ENCODE data around the gene EPN1.
A peak's percentile ranks its signal among the peaks of the same experiment; 100 is the strongest.

EPN1 gene

DNA sequence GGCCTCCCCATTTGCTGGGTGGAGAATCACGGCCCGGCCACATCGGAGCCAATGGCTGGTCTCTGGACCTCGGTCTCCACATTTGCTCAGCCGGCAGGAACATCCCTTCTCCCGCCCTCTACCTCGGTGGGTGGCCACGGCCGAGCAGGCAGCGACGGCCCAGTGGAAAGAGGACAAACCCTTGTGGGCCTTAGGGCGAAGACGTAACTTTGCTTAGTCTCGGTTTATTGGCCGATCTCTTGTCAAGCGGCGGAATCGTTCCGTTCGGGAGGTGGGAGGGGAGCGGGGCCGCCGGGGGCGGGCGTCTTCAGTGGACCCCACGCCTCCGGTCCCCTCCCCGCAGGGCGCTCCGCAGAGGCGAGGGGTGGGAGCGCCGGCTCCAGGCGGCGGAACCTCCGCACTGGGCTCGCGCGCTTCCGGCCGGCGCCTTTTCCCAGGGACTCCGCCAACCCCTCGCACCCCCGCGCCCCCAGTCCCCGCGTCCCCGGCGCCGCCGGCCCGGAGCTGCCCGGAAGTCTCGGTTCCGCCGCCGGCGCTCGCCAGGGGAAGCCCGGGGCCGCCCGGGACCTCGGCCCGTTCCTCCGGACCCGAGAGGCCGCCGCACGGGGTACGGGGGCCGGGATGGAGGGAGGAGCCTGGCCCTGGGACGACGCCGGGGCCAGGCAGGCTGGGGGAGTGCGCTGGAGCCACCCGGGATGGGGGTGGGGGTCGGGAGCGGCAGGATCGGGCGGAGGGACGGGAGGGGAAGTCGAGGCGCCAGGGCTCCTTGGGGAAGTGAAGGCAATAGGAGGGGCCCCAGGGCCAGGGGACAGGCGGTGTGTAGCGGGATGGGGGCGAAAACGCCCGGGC, 34.2 kb upstream of the EPN1 start, which contains the start of gene ZNF580:
Gene ZNF580 (plus strand): TSS at position 426 of the 849 bp plus-strand sequence. CDS start 1,507 bp downstream, outside the sequence.
- Histone ChIP-seq H3K9me3 (ENCODE audit: control insufficient read depth, low read length) (no peaks in the 10 kb centered on the region), H3K36me3 (ENCODE audit: control insufficient read depth, insufficient read depth, low read length) (peaks cover 14% of the 10 kb centered on the region), H3K4me1 (ENCODE audit: control insufficient read depth, insufficient read depth, low read length) (peaks cover 26% of the 10 kb centered on the region), H3K4me3 (ENCODE audit: insufficient read depth, low read depth, low read length) (peak within 1 kb of the TSS; percentile 59), H3K27me3 (ENCODE audit: control insufficient read depth, insufficient read depth, low read length, poor library complexity, severe bottlenecking) (no peaks in the 10 kb centered on the region), H3K27ac (ENCODE audit: insufficient read depth, low read depth, low read length, poor library complexity, severe bottlenecking) (peak within 1 kb of the TSS; percentile 62)
- 1 to 2% methylated on average over 89 of the region's 89 CpGs for WGBS, 2 experiments

DNA sequence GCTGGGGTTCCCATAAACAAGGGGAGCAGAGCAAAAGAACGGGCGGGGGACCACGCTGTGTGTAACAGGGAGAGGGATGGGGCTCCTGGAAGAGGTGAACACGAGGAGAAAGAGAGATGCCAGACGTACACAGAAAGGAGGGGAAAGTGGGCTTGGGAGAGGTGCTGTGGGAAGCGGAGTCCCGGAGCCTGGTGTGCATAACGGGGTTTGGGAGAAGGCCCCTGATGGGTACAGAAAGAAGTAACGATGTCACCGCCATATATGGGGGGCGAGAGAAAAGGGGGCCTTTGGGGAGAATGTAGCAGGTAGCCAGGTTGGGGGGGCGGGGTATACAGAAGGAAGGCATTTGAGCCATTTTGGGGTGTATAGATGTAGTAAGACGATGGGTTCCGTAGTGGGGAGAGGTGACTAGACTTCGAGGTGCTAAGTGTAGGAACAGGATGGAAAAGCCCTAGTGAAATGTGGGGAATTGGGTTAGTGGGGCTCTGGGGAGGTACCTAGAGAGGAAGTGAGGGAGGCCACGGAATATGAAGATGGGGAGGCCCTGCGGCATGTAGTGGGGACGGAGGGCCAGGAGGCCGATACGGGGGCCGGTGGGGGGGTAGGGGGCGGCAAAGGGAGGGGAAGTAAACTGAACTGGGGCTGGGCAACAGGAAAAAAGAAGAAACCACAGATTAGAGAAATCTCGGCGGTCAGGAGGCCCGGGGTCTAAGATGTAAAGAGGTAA, 33.4 kb upstream of the EPN1 start:
- H3K36me3 ChIP-seq (ENCODE audit: control insufficient read depth, insufficient read depth, low read length): peaks cover 14% of the 10 kb centered on the region
- H3K9me3 ChIP-seq (ENCODE audit: control insufficient read depth, low read length): no peaks in the 10 kb centered on the region
- peak overlapping the region; percentile 33 for H3K27ac ChIP-seq (ENCODE audit: insufficient read depth, low read depth, low read length, poor library complexity, severe bottlenecking)
- H3K4me3 ChIP-seq (ENCODE audit: insufficient read depth, low read depth, low read length): peak overlapping the region; percentile 59
- H3K4me1 ChIP-seq (ENCODE audit: control insufficient read depth, insufficient read depth, low read length): peaks cover 21% of the 10 kb centered on the region
- WGBS, 2 experiments: 1% methylated on average over 25 of the region's 25 CpGs
- no peaks in the 10 kb centered on the region for H3K27me3 ChIP-seq (ENCODE audit: control insufficient read depth, insufficient read depth, low read length, poor library complexity, severe bottlenecking)

DNA sequence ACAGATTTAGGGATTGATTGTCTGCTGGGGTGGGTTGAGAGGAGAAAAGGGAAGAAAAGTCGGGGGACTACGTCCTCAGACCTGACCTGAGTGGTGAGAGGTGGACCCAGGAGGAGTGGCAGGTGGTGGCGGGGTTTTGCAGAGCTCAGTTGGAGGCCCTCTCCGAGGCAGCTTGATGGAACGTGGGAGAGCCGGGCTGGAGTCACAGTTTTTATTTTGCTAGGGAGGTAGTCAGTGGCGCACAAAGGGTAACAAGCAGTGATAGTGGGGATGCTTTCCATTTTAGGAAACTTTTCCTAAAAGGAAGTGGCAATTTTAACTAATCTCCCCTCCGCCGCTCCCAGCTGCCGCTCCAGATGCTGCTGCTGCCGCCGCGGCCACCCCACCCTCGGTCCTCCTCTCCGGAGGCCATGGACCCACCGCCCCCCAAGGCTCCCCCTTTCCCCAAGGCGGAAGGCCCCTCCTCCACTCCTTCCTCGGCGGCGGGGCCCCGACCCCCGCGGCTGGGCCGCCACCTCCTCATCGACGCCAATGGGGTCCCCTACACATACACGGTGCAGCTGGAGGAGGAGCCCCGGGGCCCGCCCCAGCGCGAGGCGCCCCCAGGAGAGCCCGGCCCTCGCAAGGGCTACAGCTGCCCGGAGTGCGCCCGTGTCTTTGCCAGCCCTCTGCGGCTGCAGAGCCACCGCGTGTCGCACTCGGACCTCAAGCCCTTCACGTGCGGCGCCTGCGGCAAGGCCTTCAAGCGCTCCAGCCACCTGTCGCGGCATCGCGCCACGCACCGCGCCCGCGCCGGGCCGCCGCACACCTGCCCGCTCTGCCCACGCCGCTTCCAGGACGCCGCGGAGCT, 32.6 kb upstream of the EPN1 start:
- 1 to 2% methylated on average over 65 of the region's 65 CpGs for WGBS, 2 experiments
- no peaks in the 10 kb centered on the region for H3K27me3 ChIP-seq (ENCODE audit: control insufficient read depth, insufficient read depth, low read length, poor library complexity, severe bottlenecking)

DNA sequence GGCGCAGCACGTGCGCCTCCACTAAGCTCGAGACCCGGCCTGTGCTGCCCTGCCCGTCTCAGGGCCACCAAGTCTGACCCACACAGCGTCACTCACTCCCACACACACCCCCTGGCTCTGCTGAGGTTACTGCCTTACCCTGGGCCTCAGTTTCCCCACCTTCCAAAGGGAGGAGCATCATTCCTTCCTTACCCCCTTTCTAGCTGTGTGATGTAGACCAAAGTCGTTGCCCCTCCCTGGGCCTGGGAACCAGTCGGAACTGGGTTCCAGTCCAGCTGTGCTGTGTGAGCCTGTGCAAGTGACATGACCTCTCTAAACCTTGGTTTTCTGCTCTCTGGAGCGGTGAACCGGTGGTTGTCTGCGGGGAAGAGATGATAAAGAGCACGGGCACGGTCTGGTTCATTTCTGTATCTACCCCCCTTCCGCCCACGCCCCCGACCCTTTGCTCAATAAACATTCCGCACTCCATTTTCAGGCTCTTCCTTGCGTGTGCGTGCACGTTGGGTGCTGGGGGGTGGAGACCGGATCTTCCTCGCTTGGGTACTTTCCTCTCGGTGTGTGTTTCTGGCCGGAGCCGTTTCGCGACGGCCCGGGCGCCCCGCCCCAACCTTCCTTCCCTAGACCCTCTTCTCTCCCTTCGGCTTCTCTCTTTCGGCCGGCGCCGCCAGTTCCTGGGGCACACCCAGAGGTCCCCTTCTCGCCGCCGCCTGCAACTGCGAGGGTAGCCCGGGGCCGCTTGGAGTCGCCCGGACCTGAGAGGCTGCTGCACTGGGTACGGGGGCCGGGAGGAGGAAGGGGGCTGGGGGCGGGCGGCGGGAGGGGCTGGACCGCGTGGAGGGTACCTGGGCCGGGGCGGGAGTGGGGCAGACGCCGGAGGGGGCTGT, 31.8 kb upstream of the EPN1 start, which contains the start of gene ZNF581:
Gene ZNF581 (plus strand): TSS at position 647 of the 884 bp plus-strand sequence. CDS start 923 bp downstream, outside the sequence.
- Histone ChIP-seq H3K9me3 (ENCODE audit: control insufficient read depth, low read length) (no peaks in the 10 kb centered on the region), H3K36me3 (ENCODE audit: control insufficient read depth, insufficient read depth, low read length) (peaks cover 14% of the 10 kb centered on the region), H3K27me3 (ENCODE audit: control insufficient read depth, insufficient read depth, low read length, poor library complexity, severe bottlenecking) (no peaks in the 10 kb centered on the region), H3K27ac (ENCODE audit: insufficient read depth, low read depth, low read length, poor library complexity, severe bottlenecking) (peak within 1 kb of the TSS; percentile 77), H3K4me3 (ENCODE audit: insufficient read depth, low read depth, low read length) (peak within 1 kb of the TSS; percentile 59), H3K4me1 (ENCODE audit: control insufficient read depth, insufficient read depth, low read length) (peaks cover 30% of the 10 kb centered on the region)
- 1% methylated on average over 56 of the region's 56 CpGs for WGBS, 2 experiments

More for the DNA sequence above, 32.6 kb upstream of the EPN1 start:
- peaks cover 29% of the 10 kb centered on the region for H3K4me1 ChIP-seq (ENCODE audit: control insufficient read depth, insufficient read depth, low read length)
- H3K4me3 ChIP-seq (ENCODE audit: insufficient read depth, low read depth, low read length): peak overlapping the region; percentile 59
- peaks cover 14% of the 10 kb centered on the region for H3K36me3 ChIP-seq (ENCODE audit: control insufficient read depth, insufficient read depth, low read length)
- no peaks in the 10 kb centered on the region for H3K9me3 ChIP-seq (ENCODE audit: control insufficient read depth, low read length)
- no peak overlapping the region for H3K27ac ChIP-seq (ENCODE audit: insufficient read depth, low read depth, low read length, poor library complexity, severe bottlenecking)

DNA sequence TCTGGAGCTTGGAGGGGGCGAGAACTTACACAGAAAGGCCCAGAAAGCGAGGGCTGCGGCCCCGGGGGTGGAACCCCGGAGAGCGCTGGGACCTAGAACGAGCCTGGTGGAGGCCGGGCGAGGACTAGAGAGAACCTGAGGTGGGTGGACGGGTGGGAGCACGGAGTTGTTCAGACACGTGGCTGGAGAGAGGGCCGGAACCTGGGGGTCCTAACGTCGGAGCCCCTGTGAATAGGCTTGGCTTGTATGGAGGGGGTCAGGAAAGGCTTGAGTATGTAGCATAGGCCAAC, 31.2 kb upstream of the EPN1 start:
- Histone ChIP-seq H3K4me3 (ENCODE audit: insufficient read depth, low read depth, low read length) (peak overlapping the region; percentile 59), H3K27me3 (ENCODE audit: control insufficient read depth, insufficient read depth, low read length, poor library complexity, severe bottlenecking) (no peaks in the 10 kb centered on the region), H3K4me1 (ENCODE audit: control insufficient read depth, insufficient read depth, low read length) (peaks cover 33% of the 10 kb centered on the region), H3K27ac (ENCODE audit: insufficient read depth, low read depth, low read length, poor library complexity, severe bottlenecking) (no peak overlapping the region), H3K9me3 (ENCODE audit: control insufficient read depth, low read length) (no peaks in the 10 kb centered on the region), H3K36me3 (ENCODE audit: control insufficient read depth, insufficient read depth, low read length) (peaks cover 14% of the 10 kb centered on the region)
- WGBS, 2 experiments: 0 to 1% methylated on average over 15 of the region's 15 CpGs

DNA sequence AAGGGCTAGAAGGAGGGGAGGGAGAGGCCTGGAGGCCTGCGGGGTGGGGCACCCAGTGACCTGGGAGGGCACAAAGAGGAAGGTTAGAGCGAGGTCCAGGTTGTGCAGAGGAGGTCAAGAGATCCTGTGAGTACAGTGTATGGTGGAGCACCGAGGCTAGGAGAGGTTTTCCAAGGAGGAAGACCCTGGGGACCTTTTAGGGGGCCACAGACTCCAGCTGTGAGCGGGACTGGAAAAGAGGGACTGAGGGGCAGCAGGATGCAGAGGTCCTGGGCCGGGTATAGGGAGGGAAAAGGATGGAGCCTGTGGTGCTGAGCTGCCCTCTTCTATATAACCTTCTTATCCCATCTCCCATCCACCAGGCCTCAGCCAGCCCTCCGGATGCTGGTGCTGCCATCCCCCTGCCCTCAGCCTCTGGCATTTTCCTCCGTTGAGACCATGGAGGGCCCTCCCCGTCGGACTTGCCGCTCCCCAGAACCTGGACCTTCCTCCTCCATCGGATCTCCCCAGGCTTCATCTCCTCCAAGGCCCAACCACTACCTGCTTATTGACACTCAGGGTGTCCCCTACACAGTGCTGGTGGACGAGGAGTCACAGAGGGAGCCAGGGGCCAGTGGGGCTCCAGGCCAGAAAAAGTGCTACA, 30.7 kb upstream of the EPN1 start:
- Histone ChIP-seq H3K27ac (ENCODE audit: insufficient read depth, low read depth, low read length, poor library complexity, severe bottlenecking) (no peak overlapping the region), H3K36me3 (ENCODE audit: control insufficient read depth, insufficient read depth, low read length) (peaks cover 14% of the 10 kb centered on the region), H3K9me3 (ENCODE audit: control insufficient read depth, low read length) (no peaks in the 10 kb centered on the region), H3K27me3 (ENCODE audit: control insufficient read depth, insufficient read depth, low read length, poor library complexity, severe bottlenecking) (no peaks in the 10 kb centered on the region), H3K4me1 (ENCODE audit: control insufficient read depth, insufficient read depth, low read length) (peaks cover 34% of the 10 kb centered on the region), H3K4me3 (ENCODE audit: insufficient read depth, low read depth, low read length) (peak overlapping the region; percentile 59)
- WGBS, 2 experiments: 65 to 66% methylated on average over 12 of the region's 12 CpGs

DNA sequence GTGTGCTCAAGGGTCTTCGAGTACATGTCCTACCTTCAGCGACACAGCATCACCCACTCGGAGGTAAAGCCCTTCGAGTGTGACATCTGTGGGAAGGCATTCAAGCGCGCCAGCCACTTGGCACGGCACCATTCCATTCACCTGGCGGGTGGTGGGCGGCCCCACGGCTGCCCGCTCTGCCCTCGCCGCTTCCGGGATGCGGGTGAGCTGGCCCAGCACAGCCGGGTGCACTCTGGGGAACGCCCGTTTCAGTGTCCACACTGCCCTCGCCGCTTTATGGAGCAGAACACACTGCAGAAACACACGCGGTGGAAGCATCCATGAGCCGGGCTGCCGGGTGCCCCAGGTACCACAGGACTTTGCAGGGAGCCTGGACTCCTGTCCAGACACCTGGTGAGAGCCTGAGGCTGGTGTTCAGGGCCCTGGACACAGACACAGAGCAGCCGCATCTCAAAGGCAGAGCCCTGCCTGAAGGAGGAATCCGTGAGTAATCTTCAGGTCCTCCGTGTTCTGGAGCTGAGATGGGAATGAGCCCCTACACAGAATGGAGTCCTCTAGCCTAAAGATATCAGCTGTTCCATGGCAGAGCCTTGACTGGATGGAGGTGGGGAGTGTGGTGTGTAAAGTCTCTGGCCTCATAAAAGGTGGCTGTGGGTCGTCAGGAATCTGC, 30.0 kb upstream of the EPN1 start:
- WGBS, 2 experiments: 95 to 96% methylated on average over 28 of the region's 28 CpGs
- Histone ChIP-seq H3K27me3 (ENCODE audit: control insufficient read depth, insufficient read depth, low read length, poor library complexity, severe bottlenecking) (no peaks in the 10 kb centered on the region), H3K4me1 (ENCODE audit: control insufficient read depth, insufficient read depth, low read length) (peaks cover 32% of the 10 kb centered on the region), H3K9me3 (ENCODE audit: control insufficient read depth, low read length) (no peaks in the 10 kb centered on the region), H3K27ac (ENCODE audit: insufficient read depth, low read depth, low read length, poor library complexity, severe bottlenecking) (no peak overlapping the region), H3K4me3 (ENCODE audit: insufficient read depth, low read depth, low read length) (peak overlapping the region; percentile 59), H3K36me3 (ENCODE audit: control insufficient read depth, insufficient read depth, low read length) (peaks cover 14% of the 10 kb centered on the region)

DNA sequence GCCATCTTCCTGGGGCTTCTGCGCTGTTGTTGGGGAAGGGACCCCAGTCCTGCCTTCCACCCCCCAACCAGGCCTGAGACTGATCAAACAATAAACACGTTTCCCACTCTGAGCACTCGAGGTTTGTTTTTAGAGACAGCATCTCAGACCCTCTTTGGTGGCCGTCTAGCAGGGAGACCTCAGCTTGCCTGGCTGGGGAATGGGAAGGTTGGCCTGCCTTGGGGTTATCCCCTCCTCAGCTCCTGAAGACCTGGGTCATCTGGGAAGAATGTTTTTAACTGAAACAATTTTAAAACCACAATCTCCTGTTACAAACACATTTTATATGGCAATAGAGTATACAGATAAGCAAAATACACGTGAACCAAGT, 29.5 kb upstream of the EPN1 start:
- WGBS, 2 experiments: 94 to 95% methylated on average over 5 of the region's 5 CpGs
- Histone ChIP-seq H3K4me3 (ENCODE audit: insufficient read depth, low read depth, low read length) (no peak overlapping the region), H3K36me3 (ENCODE audit: control insufficient read depth, insufficient read depth, low read length) (peaks cover 14% of the 10 kb centered on the region)

More for the DNA sequence above, 29.5 kb upstream of the EPN1 start:
- no peaks in the 10 kb centered on the region for H3K27me3 ChIP-seq (ENCODE audit: control insufficient read depth, insufficient read depth, low read length, poor library complexity, severe bottlenecking)
- no peaks in the 10 kb centered on the region for H3K9me3 ChIP-seq (ENCODE audit: control insufficient read depth, low read length)
- H3K4me1 ChIP-seq (ENCODE audit: control insufficient read depth, insufficient read depth, low read length): peaks cover 29% of the 10 kb centered on the region
- H3K27ac ChIP-seq (ENCODE audit: insufficient read depth, low read depth, low read length, poor library complexity, severe bottlenecking): no peak overlapping the region
